ENCODE data around the gene CBX3. TPM values are rescaled to one million over a fixed set of nuclear protein-coding genes. Genes with fewer than 3 reads are reported as not detected.

Gene CBX3
- total RNA-seq, 2 experiments from 2014 or later: 313 to 320 TPM

GRCh38 chr7:26185131-26185843 lies 16.3 kb upstream of the CBX3 start:
- Mint-ChIP-seq H3K27ac (peak overlapping the region; percentile 85), H3K4me1 (ENCODE audit: low read depth) (peaks cover 78% of the 10 kb centered on the region), H3K4me3 (no peak overlapping the region), H3K36me3 (ENCODE audit: low read depth) (peaks cover 78% of the 10 kb centered on the region), H3K27me3 (no peaks in the 10 kb centered on the region), H3K9me3 (no peaks in the 10 kb centered on the region)
- peak; percentile 37 for DNase-seq
- intact Hi-C loops (cut with micrococcal nuclease): loop anchor here (5.0 to 10.0 kb wide), 2 partner anchors 93 to 290 kb away; no protein-coding TSS in a partner anchor
- ChIA-PET POLR2A (interaction anchor here (0.8 to 19.9 kb wide), 11 partner anchors 12 to 295 kb away, joined by 3 to 588 read pairs (median 4); partner anchors contain the start of genes CBX3, HNRNPA2B1 and NFE2L3), CTCF (interaction anchor here (1.4 to 1.9 kb wide), 3 partner anchors 15 to 95 kb away, joined by 4 to 13 read pairs (median 6); no protein-coding TSS in a partner anchor)
- no peak for TF ChIP-seq CTCF (IDR thresholded peaks at IDR 0.05)
- ATAC-seq: peak; percentile 29

GRCh38 chr7:26185844-26186180 lies 15.7 kb upstream of the CBX3 start:
- peak overlapping the region; percentile 85 for H3K27ac Mint-ChIP-seq
- H3K9me3 Mint-ChIP-seq: no peaks in the 10 kb centered on the region
- peaks cover 78% of the 10 kb centered on the region for H3K4me1 Mint-ChIP-seq (ENCODE audit: low read depth)
- POLR2A ChIA-PET: interaction anchor here (1.3 to 19.9 kb wide), 7 partner anchors 14 to 98 kb away, joined by 3 to 588 read pairs (median 14); partner anchors contain the start of genes CBX3, HNRNPA2B1 and NFE2L3
- DNase-seq (no peak), ATAC-seq (no peak)
- H3K27me3 Mint-ChIP-seq: no peaks in the 10 kb centered on the region
- H3K4me3 Mint-ChIP-seq: no peak overlapping the region
- H3K36me3 Mint-ChIP-seq (ENCODE audit: low read depth): peaks cover 78% of the 10 kb centered on the region
- intact Hi-C loops (cut with micrococcal nuclease): loop anchor here (5.0 to 10.0 kb wide), 2 partner anchors 94 to 291 kb away; no protein-coding TSS in a partner anchor
- no peak for TF ChIP-seq CTCF (IDR thresholded peaks at IDR 0.05)
- CTCF ChIA-PET: interaction anchor here (1.7 to 1.9 kb wide), 2 partner anchors 19 to 95 kb away, joined by 6 to 13 read pairs; no protein-coding TSS in a partner anchor

- DNase-seq (no peak), ATAC-seq (peak; percentile 11)
- peaks cover 80% of the 10 kb centered on the region for H3K36me3 Mint-ChIP-seq (ENCODE audit: low read depth)
- H3K9me3 Mint-ChIP-seq: no peaks in the 10 kb centered on the region
- peak overlapping the region; percentile 85 for H3K27ac Mint-ChIP-seq
- intact Hi-C loops (cut with micrococcal nuclease): loop anchor here (1.0 to 10.0 kb wide), 3 partner anchors 33 to 292 kb away; no protein-coding TSS in a partner anchor
- H3K27me3 Mint-ChIP-seq: no peaks in the 10 kb centered on the region
- peak overlapping the region; percentile 26 for H3K4me3 Mint-ChIP-seq
- ChIA-PET POLR2A (interaction anchor here (0.6 to 19.9 kb wide), 25 partner anchors 12 to 325 kb away, joined by 3 to 588 read pairs (median 13); partner anchors contain the start of genes CBX3, HNRNPA2B1, NFE2L3 and SNX10), CTCF (interaction anchor here (1.0 to 3.8 kb wide), 8 partner anchors 11 to 294 kb away, joined by 3 to 31 read pairs (median 6); no protein-coding TSS in a partner anchor)
- H3K4me1 Mint-ChIP-seq (ENCODE audit: low read depth): peaks cover 81% of the 10 kb centered on the region
- no peak for TF ChIP-seq CTCF (IDR thresholded peaks at IDR 0.05)
Measured at GRCh38 chr7:26186364-26187311, 14.9 kb upstream of the CBX3 start.

- Mint-ChIP-seq H3K4me1 (ENCODE audit: low read depth) (peaks cover 87% of the 10 kb centered on the region), H3K9me3 (no peaks in the 10 kb centered on the region), H3K4me3 (peak overlapping the region; percentile 11), H3K27ac (peak overlapping the region; percentile 85), H3K27me3 (no peaks in the 10 kb centered on the region), H3K36me3 (ENCODE audit: low read depth) (peaks cover 87% of the 10 kb centered on the region)
- CTCF ChIA-PET: interaction anchor here (0.6 to 3.8 kb wide), 12 partner anchors 10 to 295 kb away, joined by 3 to 31 read pairs (median 5); no protein-coding TSS in a partner anchor
- TF ChIP-seq CTCF (IDR thresholded peaks at IDR 0.05): no peak
- intact Hi-C loops (cut with micrococcal nuclease): loop anchor here (1.0 to 10.0 kb wide), 3 partner anchors 34 to 293 kb away; no protein-coding TSS in a partner anchor
- POLR2A ChIA-PET: interaction anchor here (0.6 to 19.9 kb wide), 40 partner anchors 8 to 326 kb away, joined by 3 to 588 read pairs (median 4); partner anchors contain the start of genes CBX3, HNRNPA2B1, NFE2L3 and SNX10
- peak; percentile 21 for ATAC-seq
- DNase-seq: peak; percentile 40
Measured at GRCh38 chr7:26187380-26188205, 14.0 kb upstream of the CBX3 start.
